AG09319 (cell line): ENCODE results near the gene GPX6.
"Not testable (repeated sequence)": the region's sequence is repeated elsewhere in the genome, so short reads cannot be mapped to it uniquely, and the experiment has no call there.

Source experiments
- DNase-seq: peaks from one replicate; pipeline ENCODE4 v3.0.0-alpha.2; 2010; ENCODE audit warnings: low read depth; ENCODE audit errors: extremely low read depth
- CTCF ChIP-seq: IDR thresholded peaks from 2 replicates; pipeline ENCODE4 v1.5.1; 2011; ENCODE audit warnings: low read depth, mild to moderate bottlenecking, inconsistent platforms, low read length, moderate library complexity

GPX6 gene

GRCh38 chr6:28551891-28552666 is 36.5 kb upstream of the GPX6 start:
- DNase-seq: no peak
- TF ChIP-seq CTCF: no peak

- DNase-seq: not testable (repeated sequence)
Observed at GRCh38 chr6:28547003-28547402, 31.4 kb upstream of the GPX6 start.

DNA sequence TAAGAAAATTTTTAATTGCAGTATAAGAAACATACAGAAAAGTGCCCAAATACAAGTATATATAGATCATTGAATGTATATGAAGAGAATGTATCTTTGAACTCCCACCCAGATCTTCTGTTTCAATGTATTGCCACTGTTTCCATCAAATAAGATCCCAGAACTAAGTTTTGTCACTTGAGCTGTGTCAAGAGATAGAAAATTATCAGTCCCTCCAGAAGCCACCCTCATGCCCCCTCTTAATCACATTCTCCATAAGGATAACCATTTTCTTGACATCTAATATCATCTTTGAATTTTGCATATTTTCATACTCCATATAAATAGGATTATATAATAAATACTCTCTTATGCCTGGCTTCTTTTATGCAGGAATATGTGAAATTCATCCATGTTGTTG is 30.4 kb upstream of the GPX6 start:
- TF ChIP-seq CTCF: no peak
- no peak for DNase-seq

DNA sequence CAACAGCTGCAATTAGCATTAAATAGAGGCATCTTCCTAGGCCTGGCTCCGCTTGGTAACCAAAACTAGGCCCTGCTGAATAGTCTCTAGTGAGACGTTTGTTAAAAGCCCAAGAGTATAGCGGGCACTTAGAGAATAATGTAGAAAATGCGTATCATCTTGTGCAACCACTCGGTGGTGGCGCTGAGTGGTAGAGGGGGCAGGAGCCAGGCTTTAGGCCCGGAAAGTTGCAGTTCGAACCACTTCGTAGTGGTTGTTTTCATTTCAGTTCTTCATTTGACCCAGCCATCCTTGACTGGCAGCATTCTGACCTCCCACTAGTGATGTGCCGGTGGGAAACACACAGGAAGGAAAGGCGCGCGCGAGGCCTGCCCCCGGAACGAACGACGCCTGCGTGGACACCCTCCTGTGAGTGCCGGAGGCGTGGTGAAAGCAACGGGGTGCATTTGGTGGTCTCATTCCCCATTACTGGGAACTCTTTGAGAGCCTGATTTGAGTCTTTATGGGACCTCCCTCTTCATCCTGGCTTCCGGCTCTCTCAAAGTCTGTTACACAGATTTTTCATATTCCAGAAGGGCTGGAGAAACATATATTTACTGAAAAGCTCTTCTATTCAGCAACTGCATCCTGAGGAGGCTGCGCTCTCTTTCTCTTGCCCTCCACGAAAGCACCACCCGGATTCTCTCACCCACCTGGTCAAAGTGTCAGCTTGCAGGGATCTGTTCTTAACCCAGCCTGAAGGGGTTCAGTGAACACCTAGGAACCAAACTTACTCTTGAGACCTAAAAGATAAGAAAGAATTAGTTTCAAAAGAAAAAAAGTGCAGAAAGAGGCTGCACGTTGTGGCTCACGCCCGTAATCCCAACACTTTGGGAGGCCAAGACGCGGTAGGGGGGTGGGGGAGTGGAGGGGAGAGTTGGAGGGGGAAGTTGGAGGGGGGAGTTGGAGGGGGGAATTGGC is 28.3 kb upstream of the GPX6 start:
- DNase-seq: no peak
- no peak for TF ChIP-seq CTCF

DNA sequence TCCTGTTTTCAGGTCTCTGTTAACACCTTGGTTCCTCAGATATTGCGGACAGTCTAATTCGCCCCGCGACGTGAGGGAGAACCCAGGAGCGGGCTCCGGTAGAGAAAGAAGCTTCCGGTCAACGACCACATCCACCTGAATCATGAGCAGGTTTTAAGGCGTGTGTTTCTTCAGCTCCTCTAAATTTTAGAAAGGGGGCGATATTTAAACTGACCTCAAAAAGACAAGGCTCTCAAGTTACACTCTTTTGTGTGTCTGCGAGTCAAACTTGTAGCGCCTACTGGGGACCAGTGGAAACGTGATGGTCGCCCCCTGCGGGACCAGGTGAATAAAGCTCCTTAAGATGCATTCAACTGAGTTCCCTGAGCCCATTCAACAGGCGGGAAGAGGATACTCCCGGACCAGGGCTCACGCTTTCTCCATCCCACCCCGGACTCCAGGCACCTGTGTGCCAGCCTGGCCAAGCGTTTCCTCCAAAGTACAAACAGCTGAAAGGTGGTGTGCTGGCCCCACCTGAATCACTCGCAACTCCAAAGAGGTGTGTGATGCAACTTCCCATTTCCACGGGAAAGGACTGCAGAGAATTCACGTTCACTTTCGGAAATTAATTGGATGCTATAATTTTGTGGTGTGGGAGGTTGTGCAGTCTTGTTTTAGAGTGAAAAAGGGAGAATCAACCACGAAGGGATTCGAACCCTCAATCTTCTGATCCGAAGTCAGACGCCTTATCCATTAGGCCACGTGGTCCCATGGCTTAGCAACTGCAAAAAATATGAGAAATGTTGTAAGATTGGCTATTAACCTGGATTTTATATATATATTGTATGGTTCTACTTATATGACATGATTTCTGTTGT is 27.1 kb upstream of the GPX6 start:
- peak; percentile 62 for DNase-seq
- TF ChIP-seq CTCF: peak; percentile 41

- no peak for TF ChIP-seq CTCF
- no peak for DNase-seq
Observed at GRCh38 chr6:28541996-28542395, 26.4 kb upstream of the GPX6 start.

- no peak for DNase-seq
- TF ChIP-seq CTCF: no peak
Observed at GRCh38 chr6:28537509-28538140, 22.0 kb upstream of the GPX6 start.
